HG03378 (cell line): Measurements from ENCODE around the gene CRYBG1.
"Not testable (repeated sequence)": the region's sequence is repeated elsewhere in the genome, so short reads cannot be mapped to it uniquely, and the experiment has no call there.

Experiments used
- ATAC-seq: cut with Tn5 transposase; IDR thresholded peaks from one replicate; pipeline ENCODE4 v1.9.1; 2021; ENCODE audit warnings: mild to moderate bottlenecking, moderate library complexity; ENCODE audit not compliant: unreplicated experiment

The CRYBG1 gene

DNA sequence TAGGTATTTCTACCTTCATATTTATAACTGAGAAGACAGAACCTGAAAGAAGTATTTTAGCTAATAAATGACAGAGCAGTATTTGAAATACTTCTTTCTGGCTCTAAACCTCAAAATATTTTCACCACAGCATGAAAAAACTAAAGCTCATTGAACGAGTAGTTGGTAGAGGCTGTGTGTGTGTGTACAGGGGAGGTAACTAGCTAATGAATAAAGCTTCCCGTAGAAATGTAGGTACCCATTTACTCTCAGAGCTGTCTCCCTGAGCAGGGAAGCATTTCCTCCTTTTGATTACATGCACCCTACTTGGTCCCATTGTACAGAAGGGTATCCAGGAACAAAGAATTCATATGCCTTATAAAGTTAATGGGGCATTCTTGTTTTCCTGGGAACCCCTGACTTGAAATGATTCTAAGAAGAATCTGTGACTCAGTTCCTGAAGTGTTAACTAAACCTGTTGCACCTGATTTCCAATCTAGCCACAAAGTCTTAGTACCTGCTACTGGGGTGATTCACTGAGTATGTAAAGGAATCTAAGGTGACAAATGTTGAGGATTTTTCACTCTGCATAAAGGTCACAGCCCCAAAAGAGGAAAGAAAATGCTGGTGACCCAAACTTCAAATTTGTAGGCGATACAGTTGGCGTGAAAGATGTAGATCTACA lies 12.5 kb downstream of the CRYBG1 start:
- ATAC-seq = no peak

DNA sequence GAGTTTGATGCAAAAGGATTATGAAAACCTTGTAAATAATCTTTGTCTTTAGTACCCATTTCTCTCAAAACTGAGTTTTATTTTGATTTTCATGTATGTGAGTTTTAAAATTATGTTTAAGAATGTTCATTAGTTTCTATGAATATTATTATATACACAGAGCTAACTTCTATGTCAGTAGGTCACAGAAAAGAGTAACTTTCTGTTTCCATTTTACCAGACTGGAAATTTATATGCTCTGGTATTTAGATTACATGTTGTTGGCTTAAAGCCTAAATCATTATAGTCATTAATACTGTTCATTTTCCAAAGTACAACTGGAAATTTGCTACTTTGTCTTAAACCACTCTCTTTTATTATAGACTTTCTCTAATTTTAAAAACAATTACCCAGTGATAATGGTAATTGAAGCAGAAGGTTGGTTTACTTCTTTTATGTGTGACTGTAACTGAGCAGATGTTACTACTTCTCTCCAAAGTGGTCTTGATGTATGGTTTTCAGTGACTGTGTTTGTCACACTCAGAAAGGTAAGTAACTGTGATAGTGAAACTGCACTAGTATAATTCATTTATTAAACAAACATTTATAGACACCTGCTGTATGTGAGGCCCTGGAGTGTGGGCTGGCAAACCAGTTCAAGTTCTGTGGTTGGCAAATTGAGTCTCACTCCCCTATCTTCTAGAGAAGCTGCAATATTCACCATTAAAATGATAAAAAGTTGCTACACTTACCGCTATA lies 13.2 kb downstream of the CRYBG1 start:
- ATAC-seq = no peak

GRCh38 chr6:106377061-106377540 lies 16.6 kb downstream of the CRYBG1 start:
- no peak for ATAC-seq

- ATAC-seq = no peak
Observed at GRCh38 chr6:106379951-106380350, 19.4 kb downstream of the CRYBG1 start.

DNA sequence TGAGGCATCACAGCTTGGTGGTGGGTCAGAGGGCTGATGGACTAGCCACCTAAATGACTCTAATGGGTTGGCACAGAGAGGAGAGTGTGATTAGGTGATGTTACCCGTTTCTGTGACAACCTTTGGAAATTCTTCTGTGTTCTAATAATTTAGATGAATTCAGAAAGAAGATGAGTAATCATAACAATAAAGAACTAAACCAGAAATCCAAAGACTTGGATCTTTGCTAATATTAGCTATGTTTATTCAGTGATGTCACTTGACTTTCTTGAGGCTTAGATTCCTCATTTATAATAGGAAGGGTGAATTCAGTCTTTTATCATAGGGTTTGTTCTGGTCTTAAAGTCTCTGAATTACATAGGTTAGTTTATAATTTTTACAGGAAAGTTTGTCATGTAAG lies 19.9 kb downstream of the CRYBG1 start:
- ATAC-seq = no peak

- ATAC-seq = no peak
Observed at GRCh38 chr6:106381223-106381622, 20.7 kb downstream of the CRYBG1 start.

GRCh38 chr6:106381881-106382280 lies 21.4 kb downstream of the CRYBG1 start:
- no peak for ATAC-seq

DNA sequence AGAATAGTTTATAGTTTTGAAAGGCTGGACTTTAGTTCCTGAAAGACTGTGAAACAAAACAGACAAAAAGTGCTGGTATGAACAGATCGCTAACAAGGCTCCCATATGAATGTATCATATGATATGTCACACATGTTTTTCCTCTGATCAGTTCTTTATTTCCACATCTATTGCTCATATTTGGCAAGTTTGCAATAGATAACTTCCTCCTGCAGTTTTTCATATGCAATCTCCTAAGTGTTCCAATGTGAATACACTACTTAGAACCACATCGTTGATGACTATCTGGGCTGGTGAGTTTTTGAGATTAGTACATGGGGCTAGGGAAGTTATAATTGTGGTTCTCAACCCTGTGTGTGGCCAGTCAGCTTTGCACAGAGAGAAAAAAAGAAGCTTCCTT lies 23.1 kb downstream of the CRYBG1 start:
- ATAC-seq = no peak

DNA sequence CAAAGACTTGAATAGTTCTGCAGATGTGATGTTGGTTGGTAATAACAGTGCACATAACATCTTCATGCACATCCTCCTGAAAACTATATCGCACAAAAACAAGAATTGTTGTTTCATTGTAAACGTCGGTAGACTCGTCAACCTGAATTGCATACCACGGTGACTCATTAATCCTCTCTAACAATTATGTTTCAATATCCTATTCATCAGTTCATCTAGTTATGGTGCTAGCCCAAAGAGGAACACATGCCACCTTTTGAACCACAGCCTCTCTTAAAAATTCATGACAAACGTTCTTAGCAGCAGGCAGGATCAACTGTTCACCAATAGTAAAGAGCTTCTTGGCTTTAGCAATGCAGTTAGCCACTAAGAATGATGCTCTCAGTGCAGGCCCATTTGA lies 25.0 kb downstream of the CRYBG1 start:
- no peak for ATAC-seq

DNA sequence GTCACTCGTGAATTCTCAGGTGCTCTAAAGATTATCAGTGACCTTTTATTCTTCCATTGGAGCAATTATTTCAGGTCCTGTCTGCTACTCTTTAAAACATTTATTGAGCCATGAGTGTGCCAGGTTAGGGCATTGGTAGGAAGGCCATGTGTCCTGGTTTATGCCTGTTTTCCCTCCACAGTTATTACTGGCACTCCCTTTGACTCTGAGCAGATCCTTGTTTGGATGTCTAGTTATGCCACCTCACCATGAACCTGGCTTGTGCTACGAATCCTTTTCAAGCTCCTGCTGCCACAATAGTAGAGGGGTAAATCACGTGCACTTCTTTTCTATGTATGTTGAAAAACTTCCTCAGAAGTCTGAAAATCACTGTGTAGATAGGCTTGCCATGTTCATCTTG lies 27.4 kb downstream of the CRYBG1 start:
- ATAC-seq = no peak

DNA sequence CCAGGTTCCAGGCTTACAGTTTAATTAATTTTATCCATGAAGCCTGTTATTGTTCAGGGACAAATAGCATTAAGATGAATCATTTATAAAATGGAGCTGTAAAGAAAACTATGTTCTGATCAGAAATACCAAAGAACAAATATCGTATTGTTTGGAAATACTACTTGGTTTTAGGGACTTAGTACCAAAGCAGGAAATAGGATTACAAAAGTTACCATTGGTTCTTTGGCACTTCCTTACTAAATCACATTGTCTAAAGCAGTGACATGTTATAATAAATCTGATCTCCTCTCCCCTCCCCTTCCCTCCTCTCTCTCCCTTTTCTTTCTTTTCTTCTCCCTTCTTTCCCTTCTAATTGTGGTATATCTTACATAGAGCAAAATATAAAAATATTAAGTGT lies 29.6 kb downstream of the CRYBG1 start:
- ATAC-seq = no peak

DNA sequence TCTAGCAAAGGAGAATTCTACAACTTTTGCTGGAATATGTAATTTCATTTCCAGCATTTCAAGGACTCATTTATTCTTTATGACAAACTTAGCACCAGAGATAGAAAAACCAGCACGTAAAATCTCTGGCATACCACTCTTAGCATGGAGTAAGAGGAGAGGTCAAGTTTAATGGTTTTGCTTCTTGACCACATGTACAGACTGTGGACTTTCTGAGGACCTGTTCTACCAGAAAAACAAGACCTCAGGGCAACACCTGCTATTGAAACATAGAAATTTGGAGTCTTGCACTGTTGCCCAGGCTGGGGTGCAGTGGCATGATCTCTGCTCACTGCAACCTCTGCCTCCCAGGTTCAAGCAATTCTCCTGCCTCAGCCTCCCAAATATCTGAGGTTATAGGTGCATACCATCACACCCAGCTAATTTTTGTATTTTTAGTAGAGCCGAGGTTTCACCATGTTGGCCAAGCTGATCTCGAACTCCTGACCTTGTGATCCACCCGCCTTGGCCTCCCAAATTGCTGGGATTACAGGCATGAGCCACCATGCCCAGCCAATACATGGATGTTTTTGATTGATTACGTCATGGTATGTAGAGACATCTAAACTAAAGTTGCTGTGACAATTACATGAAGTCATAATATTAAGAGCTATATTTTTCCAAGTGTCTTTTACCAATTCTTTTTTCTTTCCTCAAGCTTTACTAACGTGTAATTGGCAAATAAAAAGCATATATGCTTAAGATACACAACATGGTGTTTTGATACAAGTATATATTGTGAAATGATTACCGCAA lies 36.1 kb downstream of the CRYBG1 start:
- ATAC-seq = no peak

DNA sequence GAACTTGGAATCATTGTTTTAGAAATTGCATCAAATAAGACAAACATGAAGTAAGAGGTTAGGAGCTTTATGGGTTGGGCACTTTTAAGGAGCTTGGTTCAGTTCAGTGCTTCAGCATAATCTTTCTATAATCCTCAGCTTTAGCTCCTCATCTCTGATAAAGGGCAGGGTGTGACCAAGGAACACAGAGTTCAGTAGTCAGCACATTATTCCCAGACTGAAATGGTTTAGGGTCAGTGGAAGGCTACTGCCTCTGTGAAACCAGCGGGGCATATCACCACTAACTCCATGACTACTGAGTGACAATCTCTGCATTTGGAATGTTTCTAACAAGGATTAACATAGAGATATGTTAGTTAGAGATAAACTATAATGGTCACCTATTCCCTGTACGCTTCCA lies 36.9 kb downstream of the CRYBG1 start:
- no peak for ATAC-seq

DNA sequence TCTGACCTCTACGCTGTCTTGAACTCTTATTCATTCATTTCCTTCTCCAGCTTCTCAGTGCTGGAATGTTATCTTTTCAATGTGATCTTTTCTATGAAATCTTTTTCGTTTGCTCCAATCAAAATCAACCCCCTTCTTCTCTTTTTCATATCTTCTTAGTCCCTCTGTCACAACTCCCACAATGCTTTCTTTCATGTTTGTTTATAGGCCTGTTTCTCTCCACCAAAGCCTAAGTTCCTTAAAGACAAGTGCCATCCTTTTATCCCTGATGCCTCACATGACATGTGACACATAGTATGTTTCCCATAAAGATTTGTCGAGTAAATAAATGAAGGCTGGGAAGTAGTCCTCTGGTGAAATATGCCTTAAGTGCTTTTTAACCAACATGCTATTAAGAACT lies 38.1 kb downstream of the CRYBG1 start:
- ATAC-seq = no peak

DNA sequence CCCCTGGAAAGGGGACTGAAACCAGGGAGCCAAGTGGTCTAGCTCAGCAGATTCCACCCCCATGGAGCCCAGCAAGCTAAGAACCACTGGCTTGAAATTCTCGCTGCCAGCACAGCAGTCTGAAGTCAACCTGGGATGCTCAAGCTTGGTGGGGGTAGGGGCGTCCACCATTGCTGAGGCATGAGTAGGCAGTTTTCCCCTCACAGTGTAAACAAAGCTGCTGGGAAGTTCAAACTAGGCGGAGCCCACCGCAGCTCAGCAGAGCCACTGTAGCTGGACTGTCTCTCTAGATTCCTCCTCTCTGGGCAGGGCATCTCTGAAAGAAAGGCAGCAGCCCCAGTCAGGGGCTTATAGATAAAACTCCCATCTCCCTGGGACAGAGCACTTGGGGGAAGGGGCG lies 44.5 kb downstream of the CRYBG1 start:
- not testable (repeated sequence) for ATAC-seq

- no peak for ATAC-seq
Observed at GRCh38 chr6:106411056-106411455, 50.5 kb downstream of the CRYBG1 start.

- no peak for ATAC-seq
Observed at GRCh38 chr6:106411643-106412200, 51.2 kb downstream of the CRYBG1 start.

DNA sequence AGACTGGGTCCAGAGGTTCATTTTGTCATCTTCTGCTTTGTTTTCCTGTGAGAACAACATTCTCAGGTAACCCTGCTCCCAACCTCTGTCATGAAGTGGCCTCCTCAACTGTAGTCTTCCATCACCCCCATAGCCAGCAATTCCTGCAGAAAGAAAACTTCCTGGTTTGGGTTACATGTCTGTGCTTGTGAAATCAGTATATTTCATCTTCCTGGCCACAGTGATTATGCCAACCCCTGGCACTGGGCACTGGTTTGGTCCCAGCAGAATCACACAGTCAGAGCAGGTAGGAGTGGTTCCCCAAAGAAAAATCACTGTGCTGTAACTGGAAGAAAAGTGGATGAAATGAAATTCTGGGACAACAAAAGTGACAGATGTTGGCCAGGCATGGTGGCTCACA lies 52.5 kb downstream of the CRYBG1 start:
- no peak for ATAC-seq

GRCh38 chr6:106413722-106414121 lies 53.2 kb downstream of the CRYBG1 start:
- ATAC-seq = no peak

GRCh38 chr6:106415921-106416320 lies 55.4 kb downstream of the CRYBG1 start:
- ATAC-seq = no peak

DNA sequence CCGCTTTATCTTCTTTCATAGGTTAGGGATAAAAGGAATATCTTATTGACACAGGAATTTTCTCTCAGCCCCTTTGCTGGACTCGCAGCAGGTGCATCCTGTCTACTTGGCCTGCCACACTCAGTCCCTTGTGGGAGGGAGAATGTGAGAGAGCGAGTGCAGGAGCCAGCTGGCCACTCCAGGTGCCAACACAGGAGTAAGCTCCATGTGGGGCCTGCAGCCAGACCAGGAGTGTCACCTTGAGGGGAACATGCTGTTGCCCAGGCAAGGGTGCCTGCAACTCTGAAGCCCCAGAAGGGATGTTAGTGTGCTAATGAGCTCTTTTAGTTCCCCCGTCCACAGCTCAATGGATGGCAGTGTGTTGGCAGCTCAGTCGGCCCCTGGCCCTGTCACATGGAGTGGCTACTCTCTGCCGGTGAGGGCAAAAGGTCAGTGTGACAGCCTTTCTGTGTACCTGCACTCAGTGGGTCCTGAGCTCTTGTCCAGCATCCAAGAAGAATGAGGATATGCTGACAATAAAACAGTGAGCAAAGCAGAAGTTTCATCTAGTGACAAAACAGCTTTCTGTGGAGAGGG lies 57.1 kb downstream of the CRYBG1 start:
- ATAC-seq = no peak
